Liver (tissue), 9 donors: ENCODE measurements around the gene PARN. TPM values are rescaled to one million over a fixed set of nuclear protein-coding genes. Genes with fewer than 3 reads are reported as not detected.

Experiments
- DNase-seq: peaks from one replicate; pipeline ENCODE4 v3.0.0-alpha.2; 2017; ENCODE audit warnings: low spot score
- H3K27ac ChIP-seq, 2 donors: one replicate each; pipeline ENCODE4 v1.7.0; 2013; ENCODE audit warnings: inconsistent platforms in 2 of 2, low read length in 2 of 2, control low read depth in 1 of 2, low read depth in 1 of 2, mild to moderate bottlenecking in 1 of 2
- H3K27me3 ChIP-seq, 4 donors: one replicate each; pipeline versions ENCODE4 v1.6.1 to v1.7.0; 2013; ENCODE audit warnings: low read length in 3 of 4, inconsistent platforms in 1 of 4, mild to moderate bottlenecking in 1 of 4, moderate library complexity in 1 of 4; ENCODE audit not compliant: control insufficient read depth in 4 of 4, insufficient read depth in 4 of 4
- H3K36me3 ChIP-seq, 4 donors: one replicate each; pipeline versions ENCODE4 v1.6.1 to v1.7.0; 2013; ENCODE audit warnings: low read length in 3 of 4, mild to moderate bottlenecking in 3 of 4, low read depth in 1 of 4, moderate library complexity in 1 of 4; ENCODE audit not compliant: control insufficient read depth in 4 of 4, insufficient read depth in 3 of 4
- H3K4me1 ChIP-seq, 4 donors: one replicate each; pipeline versions ENCODE4 v1.6.1 to v1.7.0; 2013; ENCODE audit warnings: low read length in 3 of 4, mild to moderate bottlenecking in 3 of 4, moderate library complexity in 1 of 4; ENCODE audit not compliant: control insufficient read depth in 4 of 4, insufficient read depth in 4 of 4
- H3K4me3 ChIP-seq, 3 donors: one replicate each; pipeline versions ENCODE4 v1.6.1 to v1.7.0; 2013; ENCODE audit warnings: low read length in 3 of 3, control low read depth in 1 of 3, low read depth in 1 of 3, mild to moderate bottlenecking in 1 of 3
- H3K9ac ChIP-seq, 2 donors: one replicate each; pipeline ENCODE4 v1.7.0; 2013; ENCODE audit warnings: low read length in 2 of 2, mild to moderate bottlenecking in 2 of 2, moderate library complexity in 2 of 2, control low read depth in 1 of 2, low read depth in 1 of 2
- H3K9me3 ChIP-seq, 4 donors: one replicate each; pipeline versions ENCODE4 v1.6.1 to v1.7.0; 2013; ENCODE audit warnings: low read length in 3 of 4; ENCODE audit not compliant: control insufficient read depth in 4 of 4
- ATF3 ChIP-seq: IDR thresholded peaks from 2 replicates; pipeline ENCODE4 v1.6.1; 2016; ENCODE audit warnings: antibody characterized with exemption
- EGR1 ChIP-seq, 2 donors: IDR thresholded peaks; 2 replicates each; pipeline ENCODE4 v1.6.1; 2016 to 2018; ENCODE audit warnings: antibody characterized with exemption in 2 of 2, low read depth in 2 of 2
- FOXA1 ChIP-seq: IDR thresholded peaks from 2 replicates; pipeline ENCODE4 v1.6.1; 2016; ENCODE audit warnings: antibody characterized with exemption
- FOXA2 ChIP-seq: IDR thresholded peaks from 2 replicates; pipeline ENCODE4 v1.6.1; 2016; ENCODE audit warnings: antibody characterized with exemption
- HNF4A ChIP-seq, 2 donors: conservative IDR thresholded peaks; 2 replicates each; pipeline ENCODE4 v1.6.1; 2016; ENCODE audit warnings: antibody characterized with exemption in 2 of 2, mild to moderate bottlenecking in 2 of 2
- HNF4G ChIP-seq: IDR thresholded peaks from 2 replicates; pipeline ENCODE4 v1.6.1; 2016; ENCODE audit warnings: antibody characterized with exemption
- JUND ChIP-seq, 2 donors: IDR thresholded peaks; 2 replicates each; pipeline ENCODE4 v1.6.1; 2016; ENCODE audit warnings: antibody characterized with exemption in 2 of 2
- MAX ChIP-seq: IDR thresholded peaks from 2 replicates; pipeline ENCODE4 v1.6.1; 2016; ENCODE audit warnings: antibody characterized with exemption
- NR2F2 ChIP-seq: IDR thresholded peaks from 2 replicates; pipeline ENCODE4 v1.6.1; 2016; ENCODE audit warnings: antibody characterized with exemption
- RAD21 ChIP-seq, 2 donors: IDR thresholded peaks; 2 replicates each; pipeline ENCODE4 v1.6.1; 2016; ENCODE audit warnings: antibody characterized with exemption in 2 of 2, mild to moderate bottlenecking in 2 of 2
- RXRA ChIP-seq, 2 donors: IDR thresholded peaks; 2 replicates each; pipeline ENCODE4 v1.6.1; 2017 to 2018; ENCODE audit warnings: antibody characterized with exemption in 2 of 2, mild to moderate bottlenecking in 1 of 2
- SP1 ChIP-seq: IDR thresholded peaks from 2 replicates; pipeline ENCODE4 v1.6.1; 2018; ENCODE audit warnings: antibody characterized with exemption, mild to moderate bottlenecking
- TAF1 ChIP-seq: conservative IDR thresholded peaks from 2 replicates; pipeline ENCODE4 v1.6.1; 2016; ENCODE audit warnings: antibody characterized with exemption, mild to moderate bottlenecking
- YY1 ChIP-seq: IDR thresholded peaks from 2 replicates; pipeline ENCODE4 v1.6.1; 2016; ENCODE audit warnings: antibody characterized with exemption, mild to moderate bottlenecking
- WGBS: extraction: QIAGEN DNeasy Blood & Tissue Kit; methylation state at CpG from one replicate; pipeline ENCODE4 v1.1.7; 2013; 5-methylcytosine and 5-hydroxymethylcytosine counted together
- polyA plus RNA-seq, 2 donors: library from polyadenylated mRNA; stranded (reverse) in 1 of 2; unstranded in 1 of 2; fragments of 200-250 nt in 1 of 2; fragments of >200 nt in 1 of 2; fragmentation: Nextera tagmentation in 1 of 2; extraction: Ambion mirVana in 1 of 2; gene quantifications; one replicate each; pipeline versions ENCODE4 v1.2.1 to v1.2.3, GENCODE V29; 2013 to 2015
- total RNA-seq, 2 donors: library from RNA; depleted of rRNA; stranded (reverse); fragments of >200 nt; gene quantifications; one replicate each; pipeline ENCODE4 v1.2.3, GENCODE V29; 2014
- TF ChIP-seq, protein P1 (sequence below): IDR thresholded peaks from 2 replicates; pipeline ENCODE4 v1.6.1; 2016; ENCODE audit warnings: antibody characterized with exemption, mild to moderate bottlenecking
- TF ChIP-seq, protein P2 (sequence below): fragments of 150-350 bp; IDR thresholded peaks from 2 replicates; pipeline ENCODE4 v1.5.1; 2017; ENCODE audit warnings: improper control_type of control experiment, low read depth, low read length; ENCODE audit not compliant: missing input control
- TF ChIP-seq, protein P3 (sequence below): IDR thresholded peaks from 2 replicates; pipeline ENCODE4 v1.6.1; 2016; ENCODE audit warnings: antibody characterized with exemption
- donor health status: healthy.
- donor health status: healthy.
- donor health status: healthy.
- donor health status: healthy.
- donor health status: healthy.

PARN gene
- total and polyA plus RNA-seq, 4 donors = 7.9 to 19.7 (median 9.7) TPM

- no peak for TF ChIP-seq RXRA (IDR thresholded peaks at IDR 0.05)
- TF ChIP-seq, protein P1, sequence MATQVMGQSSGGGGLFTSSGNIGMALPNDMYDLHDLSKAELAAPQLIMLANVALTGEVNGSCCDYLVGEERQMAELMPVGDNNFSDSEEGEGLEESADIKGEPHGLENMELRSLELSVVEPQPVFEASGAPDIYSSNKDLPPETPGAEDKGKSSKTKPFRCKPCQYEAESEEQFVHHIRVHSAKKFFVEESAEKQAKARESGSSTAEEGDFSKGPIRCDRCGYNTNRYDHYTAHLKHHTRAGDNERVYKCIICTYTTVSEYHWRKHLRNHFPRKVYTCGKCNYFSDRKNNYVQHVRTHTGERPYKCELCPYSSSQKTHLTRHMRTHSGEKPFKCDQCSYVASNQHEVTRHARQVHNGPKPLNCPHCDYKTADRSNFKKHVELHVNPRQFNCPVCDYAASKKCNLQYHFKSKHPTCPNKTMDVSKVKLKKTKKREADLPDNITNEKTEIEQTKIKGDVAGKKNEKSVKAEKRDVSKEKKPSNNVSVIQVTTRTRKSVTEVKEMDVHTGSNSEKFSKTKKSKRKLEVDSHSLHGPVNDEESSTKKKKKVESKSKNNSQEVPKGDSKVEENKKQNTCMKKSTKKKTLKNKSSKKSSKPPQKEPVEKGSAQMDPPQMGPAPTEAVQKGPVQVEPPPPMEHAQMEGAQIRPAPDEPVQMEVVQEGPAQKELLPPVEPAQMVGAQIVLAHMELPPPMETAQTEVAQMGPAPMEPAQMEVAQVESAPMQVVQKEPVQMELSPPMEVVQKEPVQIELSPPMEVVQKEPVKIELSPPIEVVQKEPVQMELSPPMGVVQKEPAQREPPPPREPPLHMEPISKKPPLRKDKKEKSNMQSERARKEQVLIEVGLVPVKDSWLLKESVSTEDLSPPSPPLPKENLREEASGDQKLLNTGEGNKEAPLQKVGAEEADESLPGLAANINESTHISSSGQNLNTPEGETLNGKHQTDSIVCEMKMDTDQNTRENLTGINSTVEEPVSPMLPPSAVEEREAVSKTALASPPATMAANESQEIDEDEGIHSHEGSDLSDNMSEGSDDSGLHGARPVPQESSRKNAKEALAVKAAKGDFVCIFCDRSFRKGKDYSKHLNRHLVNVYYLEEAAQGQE = no peak
- TF ChIP-seq, protein P2, sequence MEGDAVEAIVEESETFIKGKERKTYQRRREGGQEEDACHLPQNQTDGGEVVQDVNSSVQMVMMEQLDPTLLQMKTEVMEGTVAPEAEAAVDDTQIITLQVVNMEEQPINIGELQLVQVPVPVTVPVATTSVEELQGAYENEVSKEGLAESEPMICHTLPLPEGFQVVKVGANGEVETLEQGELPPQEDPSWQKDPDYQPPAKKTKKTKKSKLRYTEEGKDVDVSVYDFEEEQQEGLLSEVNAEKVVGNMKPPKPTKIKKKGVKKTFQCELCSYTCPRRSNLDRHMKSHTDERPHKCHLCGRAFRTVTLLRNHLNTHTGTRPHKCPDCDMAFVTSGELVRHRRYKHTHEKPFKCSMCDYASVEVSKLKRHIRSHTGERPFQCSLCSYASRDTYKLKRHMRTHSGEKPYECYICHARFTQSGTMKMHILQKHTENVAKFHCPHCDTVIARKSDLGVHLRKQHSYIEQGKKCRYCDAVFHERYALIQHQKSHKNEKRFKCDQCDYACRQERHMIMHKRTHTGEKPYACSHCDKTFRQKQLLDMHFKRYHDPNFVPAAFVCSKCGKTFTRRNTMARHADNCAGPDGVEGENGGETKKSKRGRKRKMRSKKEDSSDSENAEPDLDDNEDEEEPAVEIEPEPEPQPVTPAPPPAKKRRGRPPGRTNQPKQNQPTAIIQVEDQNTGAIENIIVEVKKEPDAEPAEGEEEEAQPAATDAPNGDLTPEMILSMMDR = no peak
- no peak for TF ChIP-seq JUND (IDR thresholded peaks at IDR 0.05)
- TF ChIP-seq, protein P3, sequence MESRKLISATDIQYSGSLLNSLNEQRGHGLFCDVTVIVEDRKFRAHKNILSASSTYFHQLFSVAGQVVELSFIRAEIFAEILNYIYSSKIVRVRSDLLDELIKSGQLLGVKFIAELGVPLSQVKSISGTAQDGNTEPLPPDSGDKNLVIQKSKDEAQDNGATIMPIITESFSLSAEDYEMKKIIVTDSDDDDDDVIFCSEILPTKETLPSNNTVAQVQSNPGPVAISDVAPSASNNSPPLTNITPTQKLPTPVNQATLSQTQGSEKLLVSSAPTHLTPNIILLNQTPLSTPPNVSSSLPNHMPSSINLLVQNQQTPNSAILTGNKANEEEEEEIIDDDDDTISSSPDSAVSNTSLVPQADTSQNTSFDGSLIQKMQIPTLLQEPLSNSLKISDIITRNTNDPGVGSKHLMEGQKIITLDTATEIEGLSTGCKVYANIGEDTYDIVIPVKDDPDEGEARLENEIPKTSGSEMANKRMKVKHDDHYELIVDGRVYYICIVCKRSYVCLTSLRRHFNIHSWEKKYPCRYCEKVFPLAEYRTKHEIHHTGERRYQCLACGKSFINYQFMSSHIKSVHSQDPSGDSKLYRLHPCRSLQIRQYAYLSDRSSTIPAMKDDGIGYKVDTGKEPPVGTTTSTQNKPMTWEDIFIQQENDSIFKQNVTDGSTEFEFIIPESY = no peak
- TF ChIP-seq RAD21 (IDR thresholded peaks at IDR 0.05) = no peak
- TF ChIP-seq TAF1 = no peak
- no peak for TF ChIP-seq YY1
- no peak for TF ChIP-seq FOXA2
- TF ChIP-seq EGR1 (IDR thresholded peaks at IDR 0.05; ENCODE audit: low read depth in 2 of 2) = no peak
- TF ChIP-seq HNF4G = no peak
- no peak for TF ChIP-seq SP1
- no peak for TF ChIP-seq HNF4A (conservative IDR thresholded peaks at IDR 0.05)
- no peak for TF ChIP-seq NR2F2
- no peak for TF ChIP-seq ATF3
- no peak for TF ChIP-seq FOXA1
- WGBS = 95% methylated on average over 7 of the region's 7 CpGs
- no peak for DNase-seq
- Histone ChIP-seq H3K4me3 (no peak overlapping the region), H3K36me3 (peaks cover 0 to 5% (median 2%) of the 10 kb centered on the region in 4 donors), H3K9me3 (peaks cover 0 to 1% (median 0%) of the 10 kb centered on the region in 4 donors), H3K4me1 (no peaks in the 10 kb centered on the region), H3K27ac (no peak overlapping the region), H3K9ac (no peak overlapping the region), H3K27me3 (no peaks in the 10 kb centered on the region)
Observed at GRCh38 chr16:14458576-14458975, 171.5 kb downstream of the PARN start.

GRCh38 chr16:14456793-14457481 lies 173.1 kb downstream of the PARN start:
- Histone ChIP-seq H3K4me3 (no peak overlapping the region), H3K36me3 (peaks cover 0 to 5% (median 2%) of the 10 kb centered on the region in 4 donors), H3K27ac (no peak overlapping the region), H3K27me3 (no peaks in the 10 kb centered on the region), H3K4me1 (no peaks in the 10 kb centered on the region), H3K9ac (no peak overlapping the region), H3K9me3 (no peaks in the 10 kb centered on the region)
- no peak for TF ChIP-seq HNF4A (conservative IDR thresholded peaks at IDR 0.05)
- no peak for TF ChIP-seq HNF4G
- no peak for TF ChIP-seq MAX
- TF ChIP-seq ATF3 = no peak
- no peak for TF ChIP-seq RAD21 (IDR thresholded peaks at IDR 0.05)
- no peak for DNase-seq
- WGBS = 98% methylated on average over 10 of the region's 10 CpGs
